Measurements from ENCODE around the gene DNAH10.

DNAH10 gene

DNA sequence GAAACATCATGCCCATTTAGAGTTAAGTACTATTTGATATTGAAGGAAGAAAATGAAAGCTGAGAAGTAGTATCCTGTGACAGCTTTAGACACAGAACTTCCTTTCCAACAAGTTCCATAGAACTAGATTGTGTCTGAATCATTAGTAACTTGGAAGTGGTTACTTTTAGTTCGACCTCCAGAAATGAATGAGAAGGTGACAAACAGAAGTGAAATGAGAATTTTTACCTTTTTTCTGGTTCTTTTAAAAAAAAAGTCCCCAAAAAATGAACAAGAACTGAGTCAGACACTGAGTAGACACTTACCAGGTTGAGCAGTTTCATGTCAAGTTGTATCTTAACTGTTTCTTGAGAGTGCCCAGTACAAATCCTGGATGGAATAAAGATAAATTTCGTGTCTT lies 46.9 kb upstream of the DNAH10 start:
- Histone ChIP-seq H3K9me3 (ENCODE audit: severe bottlenecking) (no peaks in the 10 kb centered on the region), H3K4me3 (ENCODE audit: severe bottlenecking) (no peak overlapping the region), H3K4me1 (ENCODE audit: insufficient read depth, poor library complexity, severe bottlenecking) (peaks cover 8% of the 10 kb centered on the region), H3K36me3 (ENCODE audit: low read depth) (peaks cover 15% of the 10 kb centered on the region; the same call in 1 of the 2 replicates), H3K27me3 (ENCODE audit: insufficient read depth, poor library complexity, severe bottlenecking) (no peaks in the 10 kb centered on the region), H3K27ac (ENCODE audit: poor library complexity, severe bottlenecking) (no peak overlapping the region)
- ATAC-seq (ENCODE audit: low read depth) (no peak), DNase-seq (ENCODE audit: low spot score) (no peak)
- TF ChIP-seq, protein P1, sequence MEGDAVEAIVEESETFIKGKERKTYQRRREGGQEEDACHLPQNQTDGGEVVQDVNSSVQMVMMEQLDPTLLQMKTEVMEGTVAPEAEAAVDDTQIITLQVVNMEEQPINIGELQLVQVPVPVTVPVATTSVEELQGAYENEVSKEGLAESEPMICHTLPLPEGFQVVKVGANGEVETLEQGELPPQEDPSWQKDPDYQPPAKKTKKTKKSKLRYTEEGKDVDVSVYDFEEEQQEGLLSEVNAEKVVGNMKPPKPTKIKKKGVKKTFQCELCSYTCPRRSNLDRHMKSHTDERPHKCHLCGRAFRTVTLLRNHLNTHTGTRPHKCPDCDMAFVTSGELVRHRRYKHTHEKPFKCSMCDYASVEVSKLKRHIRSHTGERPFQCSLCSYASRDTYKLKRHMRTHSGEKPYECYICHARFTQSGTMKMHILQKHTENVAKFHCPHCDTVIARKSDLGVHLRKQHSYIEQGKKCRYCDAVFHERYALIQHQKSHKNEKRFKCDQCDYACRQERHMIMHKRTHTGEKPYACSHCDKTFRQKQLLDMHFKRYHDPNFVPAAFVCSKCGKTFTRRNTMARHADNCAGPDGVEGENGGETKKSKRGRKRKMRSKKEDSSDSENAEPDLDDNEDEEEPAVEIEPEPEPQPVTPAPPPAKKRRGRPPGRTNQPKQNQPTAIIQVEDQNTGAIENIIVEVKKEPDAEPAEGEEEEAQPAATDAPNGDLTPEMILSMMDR (IDR thresholded peaks at IDR 0.05; ENCODE audit: poor library complexity, severe bottlenecking) = no peak

DNA sequence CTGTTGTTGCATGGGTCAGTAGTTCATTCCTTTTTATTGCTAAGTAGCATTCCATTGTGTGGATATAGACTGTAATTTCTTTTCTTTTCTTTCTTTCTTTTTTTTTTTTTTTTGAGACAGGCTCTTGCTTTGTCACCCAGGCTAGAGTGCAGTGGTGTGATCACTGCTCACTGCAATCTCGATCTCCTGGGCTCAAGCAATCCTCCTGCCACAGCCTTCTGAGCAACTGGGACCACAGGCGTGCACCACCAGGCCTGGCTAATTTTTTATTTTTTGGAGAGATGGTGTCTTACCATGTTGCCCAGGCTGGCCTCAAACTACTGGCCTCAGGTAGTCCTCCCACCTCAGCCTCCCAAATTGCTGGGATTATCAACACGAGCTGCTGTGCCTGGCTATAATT lies 44.8 kb upstream of the DNAH10 start:
- no peak for DNase-seq (ENCODE audit: low spot score)

DNA sequence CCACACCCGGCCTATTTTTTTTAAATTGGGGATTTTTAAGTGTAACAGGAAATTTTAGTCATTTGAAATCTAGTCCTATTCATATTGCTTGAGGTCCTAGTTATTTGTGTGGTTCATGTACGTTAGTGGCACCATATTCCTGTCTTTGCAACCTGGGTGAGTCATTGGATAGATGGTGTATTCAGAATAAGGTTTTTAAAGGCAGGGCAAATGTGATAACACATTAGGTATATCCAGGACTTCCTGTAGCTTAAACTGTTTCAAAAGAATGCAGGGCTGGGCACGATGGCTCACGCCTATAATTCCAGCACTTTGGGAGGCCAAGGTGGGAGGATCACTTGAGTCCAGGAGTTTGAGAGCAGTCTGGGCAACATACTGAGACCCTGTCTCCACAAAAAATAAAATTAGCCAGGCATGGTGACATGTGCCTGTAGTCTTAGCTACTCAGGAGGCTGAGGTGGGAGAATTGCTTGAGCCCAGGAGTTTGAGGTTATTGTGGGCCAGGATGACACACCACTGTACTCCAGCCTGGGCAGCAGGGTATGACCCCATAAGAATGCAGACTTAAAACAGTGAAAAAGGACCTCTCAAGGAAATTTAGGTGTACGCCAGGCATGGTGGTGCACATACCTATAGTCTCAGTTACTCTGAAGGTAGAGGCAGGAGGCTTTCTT lies 41.8 kb upstream of the DNAH10 start:
- H3K9me3 ChIP-seq (ENCODE audit: severe bottlenecking) = no peaks in the 10 kb centered on the region
- ATAC-seq (ENCODE audit: low read depth) (peak; percentile 59), DNase-seq (ENCODE audit: low spot score) (no peak)
- TF ChIP-seq, protein P1 (IDR thresholded peaks at IDR 0.05; ENCODE audit: poor library complexity, severe bottlenecking) = no peak
- H3K4me1 ChIP-seq (ENCODE audit: insufficient read depth, poor library complexity, severe bottlenecking) = peaks cover 4% of the 10 kb centered on the region
- H3K27ac ChIP-seq (ENCODE audit: poor library complexity, severe bottlenecking) = peak overlapping the region; percentile 38
- peaks cover 30% of the 10 kb centered on the region for H3K36me3 ChIP-seq (ENCODE audit: low read depth)
- no peaks in the 10 kb centered on the region for H3K27me3 ChIP-seq (ENCODE audit: insufficient read depth, poor library complexity, severe bottlenecking)
- no peak overlapping the region for H3K4me3 ChIP-seq (ENCODE audit: severe bottlenecking)

More for the DNA sequence above, 44.8 kb upstream of the DNAH10 start:
- Histone ChIP-seq H3K4me3 (ENCODE audit: severe bottlenecking) (no peak overlapping the region), H3K9me3 (ENCODE audit: severe bottlenecking) (no peaks in the 10 kb centered on the region), H3K36me3 (ENCODE audit: low read depth) (peaks cover 15% of the 10 kb centered on the region), H3K27ac (ENCODE audit: poor library complexity, severe bottlenecking) (no peak overlapping the region), H3K4me1 (ENCODE audit: insufficient read depth, poor library complexity, severe bottlenecking) (peaks cover 8% of the 10 kb centered on the region), H3K27me3 (ENCODE audit: insufficient read depth, poor library complexity, severe bottlenecking) (no peaks in the 10 kb centered on the region)
- no peak for ATAC-seq (ENCODE audit: low read depth)
- TF ChIP-seq, protein P1 (IDR thresholded peaks at IDR 0.05; ENCODE audit: poor library complexity, severe bottlenecking) = no peak

DNA sequence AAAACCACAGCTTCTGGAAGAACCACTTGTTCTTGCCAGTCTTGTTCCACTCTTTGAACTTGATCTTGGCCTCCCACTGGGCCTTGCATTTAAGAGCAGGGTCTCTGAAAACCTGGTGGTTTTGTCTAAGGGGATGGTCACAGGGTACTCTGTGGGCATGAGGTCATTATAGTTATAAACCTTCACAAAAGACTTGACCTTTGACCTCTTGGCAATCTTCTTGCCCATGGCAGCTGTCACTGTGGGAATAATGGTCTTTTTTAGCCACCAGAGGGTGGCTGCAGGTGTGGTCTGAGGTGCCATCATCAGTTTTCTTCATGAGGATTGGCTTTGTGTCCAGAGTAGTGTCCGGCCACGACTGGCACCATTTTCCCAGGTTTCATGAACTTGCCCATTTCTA lies 40.9 kb upstream of the DNAH10 start:
- ATAC-seq (ENCODE audit: low read depth) = no peak
- DNase-seq (ENCODE audit: low spot score) = no peak
- TF ChIP-seq, protein P1 (IDR thresholded peaks at IDR 0.05; ENCODE audit: poor library complexity, severe bottlenecking) = no peak
- no peak overlapping the region for H3K27ac ChIP-seq (ENCODE audit: poor library complexity, severe bottlenecking)
- no peak overlapping the region for H3K4me3 ChIP-seq (ENCODE audit: severe bottlenecking)
- H3K27me3 ChIP-seq (ENCODE audit: insufficient read depth, poor library complexity, severe bottlenecking) = no peaks in the 10 kb centered on the region
- H3K4me1 ChIP-seq (ENCODE audit: insufficient read depth, poor library complexity, severe bottlenecking) = peaks cover 4% of the 10 kb centered on the region
- no peaks in the 10 kb centered on the region for H3K9me3 ChIP-seq (ENCODE audit: severe bottlenecking)
- H3K36me3 ChIP-seq (ENCODE audit: low read depth) = peaks cover 37% of the 10 kb centered on the region

DNA sequence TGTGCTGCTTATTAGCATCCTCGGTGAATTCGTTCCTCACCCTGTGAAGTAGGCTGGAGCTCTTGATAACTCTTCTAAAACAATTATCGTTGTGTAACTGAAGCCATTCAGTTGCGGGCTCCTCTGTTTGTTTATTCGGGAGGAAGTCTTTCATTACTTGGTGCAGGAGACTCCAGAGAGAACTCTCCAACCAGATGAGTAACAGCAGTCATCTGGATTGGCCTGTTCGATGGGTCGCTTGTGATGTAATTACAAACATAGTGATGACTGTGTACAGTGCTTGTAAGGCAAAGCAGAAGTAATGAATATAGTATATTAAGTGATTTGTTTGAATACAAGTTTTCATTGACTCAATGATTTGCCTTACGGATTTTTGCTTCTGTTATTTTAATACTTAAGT lies 39.1 kb upstream of the DNAH10 start:
- Histone ChIP-seq H3K27me3 (ENCODE audit: insufficient read depth, poor library complexity, severe bottlenecking) (no peaks in the 10 kb centered on the region), H3K4me1 (ENCODE audit: insufficient read depth, poor library complexity, severe bottlenecking) (peaks cover 4% of the 10 kb centered on the region), H3K36me3 (ENCODE audit: low read depth) (peaks cover 49% of the 10 kb centered on the region), H3K4me3 (ENCODE audit: severe bottlenecking) (no peak overlapping the region), H3K9me3 (ENCODE audit: severe bottlenecking) (no peaks in the 10 kb centered on the region), H3K27ac (ENCODE audit: poor library complexity, severe bottlenecking) (no peak overlapping the region)
- ATAC-seq (ENCODE audit: low read depth) = no peak
- no peak for DNase-seq (ENCODE audit: low spot score)
- TF ChIP-seq, protein P1 (IDR thresholded peaks at IDR 0.05; ENCODE audit: poor library complexity, severe bottlenecking) = no peak
